ENCODE measurements around the gene ZNF621.

GRCh38 chr3:40524222-40524567, 565 bp upstream of the ZNF621 start:
- no peak for TF ChIP-seq CTCF (conservative IDR thresholded peaks at IDR 0.05 in 1 of 2, IDR thresholded peaks at IDR 0.05 in 1 of 2; ENCODE audit: low read depth in 1 of 2, low read length in 2 of 2)
- TF ChIP-seq EZH2 (IDR thresholded peaks at IDR 0.05; ENCODE audit: low read length, missing control alignments), result no peak
